Measurements from ENCODE around the gene RIMBP2.

Gene RIMBP2

DNA sequence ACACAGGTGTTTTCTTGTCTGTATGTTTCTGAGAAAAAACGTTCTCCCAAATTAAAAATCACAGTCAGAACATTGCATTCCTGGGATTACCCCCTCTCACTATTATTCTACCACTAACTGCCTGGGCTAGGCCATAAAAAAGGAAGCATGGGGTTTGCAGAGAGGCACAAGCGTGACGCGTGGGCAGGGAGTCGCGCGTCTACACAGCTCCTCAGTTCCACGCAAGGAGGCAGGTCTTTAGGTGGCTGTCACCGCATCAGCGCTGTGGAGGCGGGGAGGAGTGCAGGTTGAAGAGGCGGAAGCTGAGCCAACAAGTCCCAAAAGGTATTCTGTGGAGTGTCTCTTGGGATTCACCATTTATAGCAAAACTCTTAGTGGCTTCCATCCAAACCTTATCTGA lies 109.9 kb downstream of the RIMBP2 start:
- no peak for TF ChIP-seq MYC (IDR thresholded peaks at IDR 0.05; ENCODE audit: low read depth, low read length)
- DNase-seq (ENCODE audit: low read depth): no peak
- no peak overlapping the region for H3K4me3 ChIP-seq (ENCODE audit: low read depth, low read length)

GRCh38 chr12:130603396-130603965 lies 112.6 kb downstream of the RIMBP2 start:
- DNase-seq (ENCODE audit: low read depth): no peak
- H3K4me3 ChIP-seq (ENCODE audit: low read depth, low read length): no peak overlapping the region
- TF ChIP-seq MYC (IDR thresholded peaks at IDR 0.05; ENCODE audit: low read depth, low read length): no peak
- no peak for TF ChIP-seq CTCF (IDR thresholded peaks at IDR 0.05; ENCODE audit: low read depth, low read length)
- TF ChIP-seq, protein P1, sequence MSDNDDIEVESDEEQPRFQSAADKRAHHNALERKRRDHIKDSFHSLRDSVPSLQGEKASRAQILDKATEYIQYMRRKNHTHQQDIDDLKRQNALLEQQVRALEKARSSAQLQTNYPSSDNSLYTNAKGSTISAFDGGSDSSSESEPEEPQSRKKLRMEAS (IDR thresholded peaks at IDR 0.05; ENCODE audit: low read depth, low read length): no peak
- no peak for TF ChIP-seq POLR2A (IDR thresholded peaks at IDR 0.05; ENCODE audit: extremely low read depth, insufficient read length)

DNA sequence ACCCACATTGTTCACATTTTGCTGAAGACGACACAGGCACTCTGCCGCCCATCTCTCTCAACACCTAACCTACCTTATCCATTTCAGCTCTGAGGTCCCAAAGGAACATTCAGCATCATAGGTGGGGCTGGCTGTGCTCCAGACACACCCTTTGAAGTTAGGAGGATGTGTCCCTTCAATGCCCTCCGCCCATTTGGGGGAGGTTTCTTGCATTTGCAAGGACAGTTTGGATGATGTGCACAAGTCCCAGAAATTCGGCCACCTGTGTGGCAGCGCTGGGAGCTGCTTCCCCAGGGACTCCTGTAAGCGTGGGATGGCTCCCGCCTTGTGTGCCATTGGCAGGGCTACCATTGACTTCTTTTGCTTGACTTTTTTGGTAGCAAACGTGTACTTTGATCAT lies 113.8 kb downstream of the RIMBP2 start:
- no peak for DNase-seq (ENCODE audit: low read depth)
- TF ChIP-seq, protein P1 (IDR thresholded peaks at IDR 0.05; ENCODE audit: low read depth, low read length): no peak
- H3K4me3 ChIP-seq (ENCODE audit: low read depth, low read length): no peak overlapping the region

GRCh38 chr12:130601327-130601726 lies 114.8 kb downstream of the RIMBP2 start:
- TF ChIP-seq MYC (IDR thresholded peaks at IDR 0.05; ENCODE audit: low read depth, low read length): no peak
- no peak for TF ChIP-seq POLR2A (IDR thresholded peaks at IDR 0.05; ENCODE audit: extremely low read depth, insufficient read length)
- TF ChIP-seq, protein P1 (IDR thresholded peaks at IDR 0.05; ENCODE audit: low read depth, low read length): no peak
- TF ChIP-seq CTCF (IDR thresholded peaks at IDR 0.05; ENCODE audit: low read depth, low read length): no peak
- DNase-seq (ENCODE audit: low read depth): no peak
- no peak overlapping the region for H3K4me3 ChIP-seq (ENCODE audit: low read depth, low read length)

DNA sequence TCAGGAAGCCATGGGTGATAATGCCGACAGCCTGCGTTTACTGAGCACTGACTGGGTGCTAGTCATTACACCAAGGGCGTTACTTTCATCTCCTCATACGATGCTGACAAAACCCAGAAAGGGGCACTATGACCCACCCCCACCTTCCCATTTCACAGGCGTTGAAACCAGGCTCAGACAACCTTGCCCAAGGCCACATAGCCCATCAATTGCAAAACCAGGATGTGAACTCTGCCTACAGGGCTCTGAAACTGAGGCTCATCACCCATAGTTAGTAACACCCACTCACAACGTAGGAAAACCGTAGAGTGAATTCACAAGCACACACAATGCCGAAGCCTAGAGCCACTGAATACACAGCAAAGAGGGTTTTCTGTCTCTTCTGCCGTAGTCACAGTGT lies 119.9 kb downstream of the RIMBP2 start:
- DNase-seq (ENCODE audit: low read depth): no peak
- no peak overlapping the region for H3K4me3 ChIP-seq (ENCODE audit: low read depth, low read length)
- TF ChIP-seq MYC (IDR thresholded peaks at IDR 0.05; ENCODE audit: low read depth, low read length) (no peak), CTCF (IDR thresholded peaks at IDR 0.05; ENCODE audit: low read depth, low read length) (no peak), POLR2A (IDR thresholded peaks at IDR 0.05; ENCODE audit: extremely low read depth, insufficient read length) (no peak)
- TF ChIP-seq, protein P1 (IDR thresholded peaks at IDR 0.05; ENCODE audit: low read depth, low read length): no peak

- TF ChIP-seq MYC (IDR thresholded peaks at IDR 0.05; ENCODE audit: low read depth, low read length) (no peak), POLR2A (IDR thresholded peaks at IDR 0.05; ENCODE audit: extremely low read depth, insufficient read length) (no peak), CTCF (IDR thresholded peaks at IDR 0.05; ENCODE audit: low read depth, low read length) (no peak)
- TF ChIP-seq, protein P1 (IDR thresholded peaks at IDR 0.05; ENCODE audit: low read depth, low read length): no peak
These were observed 120.5 kb downstream of the RIMBP2 start for GRCh38 chr12:130595566-130595965.

DNA sequence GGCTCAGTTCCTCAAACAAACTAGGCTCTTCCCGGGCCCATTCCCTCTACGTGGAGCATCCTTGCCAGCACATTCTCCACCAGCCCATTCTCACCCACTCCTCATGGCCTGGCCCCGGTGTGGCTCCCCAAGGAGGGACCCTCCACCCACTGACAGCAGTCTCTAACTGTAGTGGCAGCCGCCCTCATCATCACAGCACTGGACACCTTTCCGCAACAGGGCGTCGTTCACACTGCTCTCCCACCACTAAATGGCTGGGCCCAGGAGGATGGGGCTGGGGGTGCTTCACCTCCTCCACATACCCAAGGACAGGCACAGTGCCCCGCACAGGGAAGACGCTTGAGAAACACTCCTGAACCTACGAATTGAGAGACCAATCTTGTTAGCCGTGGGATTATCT lies 123.0 kb downstream of the RIMBP2 start:
- H3K4me3 ChIP-seq (ENCODE audit: low read depth, low read length): no peak overlapping the region
- no peak for DNase-seq (ENCODE audit: low read depth)
- TF ChIP-seq POLR2A (IDR thresholded peaks at IDR 0.05; ENCODE audit: extremely low read depth, insufficient read length): no peak
- TF ChIP-seq, protein P1 (IDR thresholded peaks at IDR 0.05; ENCODE audit: low read depth, low read length): no peak

More at GRCh38 chr12:130595566-130595965, 120.5 kb downstream of the RIMBP2 start:
- H3K4me3 ChIP-seq (ENCODE audit: low read depth, low read length): no peak overlapping the region
- no peak for DNase-seq (ENCODE audit: low read depth)
